Measurements from ENCODE around the gene KCNJ12.

GRCh38 chr17:21464611-21465021 lies 88.5 kb downstream of the KCNJ12 start:
- no peak for TF ChIP-seq CTCF (IDR thresholded peaks at IDR 0.05)
- no peak for TF ChIP-seq ATF2 (CRISPR knock-in tag; IDR thresholded peaks at IDR 0.05; ENCODE audit: borderline replicate concordance, low read depth)
- no peak for TF ChIP-seq ZSCAN18 (CRISPR knock-in tag; IDR thresholded peaks at IDR 0.05)
- TF ChIP-seq CREB1 (CRISPR knock-in tag; IDR thresholded peaks at IDR 0.05), result no peak
- no peak for TF ChIP-seq E2F1 (CRISPR knock-in tag; IDR thresholded peaks at IDR 0.05)
- no peak for TF ChIP-seq FOXP1 (CRISPR knock-in tag; IDR thresholded peaks at IDR 0.05; ENCODE audit: borderline replicate concordance)
- no peak for TF ChIP-seq E2F4 (CRISPR knock-in tag; IDR thresholded peaks at IDR 0.05; ENCODE audit: borderline replicate concordance, low read depth)
- no peak for TF ChIP-seq USF1 (CRISPR knock-in tag; IDR thresholded peaks at IDR 0.05)
- TF ChIP-seq MAX (CRISPR knock-in tag; IDR thresholded peaks at IDR 0.05), result no peak
- no peak for TF ChIP-seq ZBTB21 (CRISPR knock-in tag; IDR thresholded peaks at IDR 0.05; ENCODE audit: borderline replicate concordance)
- no peak for TF ChIP-seq ATF6 (CRISPR knock-in tag; IDR thresholded peaks at IDR 0.05)
- no peak for TF ChIP-seq USF2 (CRISPR knock-in tag; IDR thresholded peaks at IDR 0.05)
- no peak for TF ChIP-seq GTF2I (CRISPR knock-in tag; conservative IDR thresholded peaks at IDR 0.05)
